Thoracic aorta (tissue), 2 donors: ENCODE data around the gene GDPD4. TPM values are rescaled to one million over a fixed set of nuclear protein-coding genes. Genes with fewer than 3 reads are reported as not detected.

Experiments used
- ATAC-seq: fragments of 150-250 bp; one replicate; pipeline ENCODE4 v1.8.0; 2017; ENCODE audit warnings: low read depth; ENCODE audit not compliant: insufficient number of reproducible peaks, low FRiP score
- DNase-seq: peaks from one replicate; pipeline ENCODE4 v3.0.0-alpha.2; 2020; ENCODE audit warnings: low spot score
- H3K27ac ChIP-seq, 2 donors: fragments of 200-600 bp; sonication (generic); 1 replicate in 1 of 2; 2 replicates in 1 of 2; pipeline ENCODE4 v1.5.1; 2016; ENCODE audit warnings: mild to moderate bottlenecking in 2 of 2, moderate library complexity in 2 of 2
- H3K27me3 ChIP-seq: fragments of 200-600 bp; sonication (generic); replicated peaks from 2 replicates; pipeline ENCODE4 v1.6.0; 2016; ENCODE audit warnings: mild to moderate bottlenecking; ENCODE audit not compliant: insufficient read depth
- H3K36me3 ChIP-seq: fragments of 200-600 bp; sonication (generic); one replicate; pipeline ENCODE4 v1.5.1; 2016
- H3K4me1 ChIP-seq, 2 donors: fragments of 200-600 bp; sonication (generic); 1 replicate in 1 of 2; 2 replicates in 1 of 2; pipeline versions ENCODE4 v1.5.1 to v1.6.0; 2016; ENCODE audit warnings: low read depth in 2 of 2, mild to moderate bottlenecking in 1 of 2; ENCODE audit not compliant: control insufficient read depth in 1 of 2
- H3K4me3 ChIP-seq: fragments of 200-600 bp; sonication (generic); 2 replicates; pipeline ENCODE4 v1.5.1; 2016; ENCODE audit warnings: mild to moderate bottlenecking
- H3K9me3 ChIP-seq: fragments of 200-600 bp; sonication (generic); 2 replicates; pipeline ENCODE4 v1.5.1; 2016
- total RNA-seq, 2 donors: library from RNA; depleted of rRNA; stranded (reverse); fragments of >200 nt; gene quantifications; one replicate each; pipeline versions ENCODE4 v1.1.0 to v1.2.3, GENCODE V29; 2016
- TF ChIP-seq, protein P1 (sequence below): fragments of 200-600 bp; sonication (generic); IDR thresholded peaks from one replicate; pipeline ENCODE4 v1.5.1; 2019; ENCODE audit warnings: antibody characterized with exemption

GDPD4 gene
- total RNA-seq, 2 donors from 2014 or later, result not detected

DNA sequence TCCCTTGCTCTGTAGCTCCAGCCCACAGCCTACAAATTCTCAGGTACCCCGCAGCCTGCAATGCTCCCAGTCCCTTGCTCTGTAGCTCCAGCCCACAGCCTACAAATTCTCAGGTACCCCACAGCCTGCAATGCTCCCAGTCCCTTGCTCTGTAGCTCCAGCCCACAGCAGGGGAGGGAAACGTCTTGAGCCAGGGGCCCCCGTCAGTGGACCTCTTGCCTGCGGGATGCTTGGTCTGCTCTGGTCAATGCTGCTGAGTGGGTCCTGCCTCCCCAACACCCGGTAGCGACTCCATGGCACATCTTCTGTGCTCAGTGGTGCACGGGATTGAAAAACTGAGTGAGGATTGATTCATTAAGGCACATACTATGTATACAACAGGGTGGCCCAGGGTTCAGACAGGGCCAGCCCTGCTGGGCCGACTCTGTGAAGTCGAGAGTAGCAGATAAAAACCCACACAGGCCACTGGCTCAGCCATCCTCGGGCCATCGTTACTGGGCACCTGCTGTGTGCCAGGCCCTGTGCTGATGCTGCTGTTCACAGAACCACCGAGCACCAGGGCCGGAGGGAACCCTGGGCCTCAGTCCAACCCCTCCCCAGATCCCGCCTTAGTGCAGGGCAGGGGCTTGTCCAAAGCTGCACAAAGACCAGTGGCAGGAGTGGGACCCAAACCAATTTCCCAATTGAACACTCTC, 103.7 kb downstream of the GDPD4 start:
- DNase-seq, result no peak
- Histone ChIP-seq H3K27me3 (no peaks in the 10 kb centered on the region), H3K9me3 (no peaks in the 10 kb centered on the region), H3K27ac (no peak overlapping the region), H3K4me1 (no peaks in the 10 kb centered on the region), H3K36me3 (no peaks in the 10 kb centered on the region), H3K4me3 (no peak overlapping the region)
- TF ChIP-seq, protein P1, sequence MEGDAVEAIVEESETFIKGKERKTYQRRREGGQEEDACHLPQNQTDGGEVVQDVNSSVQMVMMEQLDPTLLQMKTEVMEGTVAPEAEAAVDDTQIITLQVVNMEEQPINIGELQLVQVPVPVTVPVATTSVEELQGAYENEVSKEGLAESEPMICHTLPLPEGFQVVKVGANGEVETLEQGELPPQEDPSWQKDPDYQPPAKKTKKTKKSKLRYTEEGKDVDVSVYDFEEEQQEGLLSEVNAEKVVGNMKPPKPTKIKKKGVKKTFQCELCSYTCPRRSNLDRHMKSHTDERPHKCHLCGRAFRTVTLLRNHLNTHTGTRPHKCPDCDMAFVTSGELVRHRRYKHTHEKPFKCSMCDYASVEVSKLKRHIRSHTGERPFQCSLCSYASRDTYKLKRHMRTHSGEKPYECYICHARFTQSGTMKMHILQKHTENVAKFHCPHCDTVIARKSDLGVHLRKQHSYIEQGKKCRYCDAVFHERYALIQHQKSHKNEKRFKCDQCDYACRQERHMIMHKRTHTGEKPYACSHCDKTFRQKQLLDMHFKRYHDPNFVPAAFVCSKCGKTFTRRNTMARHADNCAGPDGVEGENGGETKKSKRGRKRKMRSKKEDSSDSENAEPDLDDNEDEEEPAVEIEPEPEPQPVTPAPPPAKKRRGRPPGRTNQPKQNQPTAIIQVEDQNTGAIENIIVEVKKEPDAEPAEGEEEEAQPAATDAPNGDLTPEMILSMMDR, result no peak
- no peak for ATAC-seq

DNA sequence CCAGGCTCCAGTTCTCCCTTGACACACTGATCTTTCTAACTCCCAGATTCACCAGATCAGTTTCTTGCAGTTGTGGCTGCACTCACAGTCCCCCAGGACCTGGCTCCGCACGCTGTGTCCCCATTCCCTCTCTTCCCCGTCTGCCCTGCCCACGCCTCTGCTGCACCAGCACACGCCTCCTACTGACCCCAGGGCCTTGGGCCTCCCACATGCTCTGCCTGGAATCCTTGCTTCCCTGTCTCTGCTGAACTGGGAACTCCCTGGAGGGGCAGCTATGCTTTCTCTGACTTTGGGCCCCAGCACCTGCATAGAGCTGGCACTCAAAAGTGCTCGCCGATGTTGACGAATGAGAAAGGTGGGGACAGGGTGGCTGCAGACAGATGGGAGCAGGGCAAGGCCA, 104.5 kb downstream of the GDPD4 start:
- ATAC-seq (no peak), DNase-seq (no peak)
- no peaks in the 10 kb centered on the region for H3K36me3 ChIP-seq
- no peak overlapping the region for H3K4me3 ChIP-seq
- no peak overlapping the region for H3K27ac ChIP-seq
- no peaks in the 10 kb centered on the region for H3K4me1 ChIP-seq
- no peaks in the 10 kb centered on the region for H3K27me3 ChIP-seq
- TF ChIP-seq, protein P1, result no peak
- H3K9me3 ChIP-seq, result no peaks in the 10 kb centered on the region

DNA sequence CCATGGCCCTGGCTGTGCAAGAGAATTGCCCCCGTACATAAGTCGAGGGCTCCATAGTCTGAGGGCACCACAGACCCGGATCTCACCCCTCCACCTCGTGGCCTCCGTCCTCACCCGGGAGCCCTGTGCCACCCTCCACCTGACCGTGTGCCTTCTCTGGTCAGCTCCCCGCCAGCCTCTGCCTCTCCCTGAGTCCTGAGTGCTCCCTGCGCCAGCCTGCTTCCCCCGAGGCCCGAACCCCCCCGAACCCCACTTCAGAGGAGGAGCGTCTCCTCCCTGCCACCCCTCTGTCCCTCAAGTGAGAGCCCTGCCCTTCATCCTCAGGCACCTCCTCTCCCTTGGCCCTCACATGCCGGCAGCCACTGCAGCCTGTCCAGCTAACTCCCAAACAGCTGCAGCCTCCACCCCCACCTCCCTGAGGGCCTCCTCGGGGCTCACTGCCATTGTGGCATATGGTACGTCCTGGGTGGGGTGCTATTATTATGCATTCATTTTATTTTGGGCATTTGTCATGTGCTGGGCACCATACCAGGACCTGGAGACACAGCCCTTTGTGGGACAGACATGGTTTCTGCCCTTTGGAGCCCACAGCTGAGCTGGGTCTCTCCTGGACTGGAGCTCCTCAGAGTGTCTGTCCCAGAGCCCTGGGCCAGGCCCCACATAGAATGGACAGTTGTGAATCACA, 106.3 kb downstream of the GDPD4 start:
- Histone ChIP-seq H3K27ac (no peak overlapping the region), H3K4me1 (no peaks in the 10 kb centered on the region), H3K36me3 (no peaks in the 10 kb centered on the region), H3K9me3 (no peaks in the 10 kb centered on the region), H3K27me3 (no peaks in the 10 kb centered on the region), H3K4me3 (no peak overlapping the region)
- ATAC-seq (no peak), DNase-seq (no peak)
- TF ChIP-seq, protein P1, result no peak

DNA sequence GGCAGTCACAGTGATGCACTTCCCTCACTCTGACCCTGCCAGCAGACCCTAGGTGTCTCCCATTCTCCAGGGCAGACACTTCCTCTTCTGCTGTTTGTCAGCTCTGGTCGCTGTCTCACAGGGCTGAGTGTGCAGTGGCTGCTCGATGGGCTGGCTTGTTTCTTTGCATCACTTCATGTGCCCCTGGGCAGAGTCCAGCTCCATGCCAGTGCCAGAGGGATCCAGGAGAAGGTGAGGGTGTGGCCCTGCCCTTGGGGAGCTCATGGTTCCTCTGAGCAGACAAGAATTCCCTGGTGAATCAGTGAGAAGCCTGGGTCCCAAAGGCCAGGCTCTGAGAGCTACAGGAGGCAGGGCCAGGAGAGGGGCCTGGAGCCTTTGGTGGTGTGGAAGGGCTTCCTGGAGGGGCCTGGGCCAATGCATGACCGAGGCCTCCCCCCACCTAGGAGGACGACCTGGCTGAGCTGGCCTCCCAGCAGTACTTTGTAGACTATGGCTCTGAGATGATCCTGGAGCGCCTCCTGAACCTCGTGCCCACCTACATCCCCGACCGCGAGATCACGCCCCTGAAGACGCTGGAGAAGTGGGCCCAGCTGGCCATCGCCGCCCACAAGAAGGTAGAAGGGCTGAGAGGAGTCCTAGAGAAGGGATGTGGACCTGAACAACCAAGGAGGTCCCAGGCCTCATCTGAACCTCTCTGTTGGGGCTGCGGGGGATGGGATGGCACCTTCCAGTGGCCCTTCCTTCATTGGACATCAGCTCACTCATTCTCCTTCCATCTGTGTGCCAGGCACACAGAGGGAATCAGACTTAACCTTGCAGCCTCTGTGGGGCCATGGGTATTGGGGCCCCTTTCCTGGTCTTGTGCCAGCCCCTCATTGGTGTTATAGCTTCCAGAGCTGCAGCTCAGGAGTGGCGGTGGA, 107.3 kb downstream of the GDPD4 start:
- H3K27ac ChIP-seq, result no peak overlapping the region
- no peaks in the 10 kb centered on the region for H3K27me3 ChIP-seq
- no peak overlapping the region for H3K4me3 ChIP-seq
- ATAC-seq (no peak), DNase-seq (no peak)
- no peaks in the 10 kb centered on the region for H3K36me3 ChIP-seq
- no peaks in the 10 kb centered on the region for H3K4me1 ChIP-seq
- TF ChIP-seq, protein P1, result no peak
- H3K9me3 ChIP-seq, result no peaks in the 10 kb centered on the region

DNA sequence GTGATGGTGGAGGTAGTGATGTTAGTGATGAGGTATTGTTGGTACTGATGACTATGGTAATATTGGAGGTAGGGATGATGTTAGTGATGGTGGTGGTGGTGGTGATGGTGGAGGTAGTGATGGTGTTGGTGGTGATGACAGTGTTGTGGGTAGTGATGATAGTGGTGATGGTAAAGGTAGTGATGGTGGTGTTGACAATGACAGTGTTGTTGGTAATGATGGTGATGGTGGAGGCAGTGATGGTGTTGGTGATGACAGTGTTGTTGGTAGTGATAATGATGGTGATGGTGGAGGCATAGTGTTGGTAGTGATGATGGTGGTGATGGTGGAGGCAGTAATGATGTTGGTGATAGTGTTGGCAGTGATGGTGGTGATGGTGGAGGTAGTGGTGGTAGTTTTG, 108.3 kb downstream of the GDPD4 start:
- no peak overlapping the region for H3K27ac ChIP-seq
- no peaks in the 10 kb centered on the region for H3K27me3 ChIP-seq
- no peak for DNase-seq
- H3K4me3 ChIP-seq, result no peak overlapping the region
- H3K9me3 ChIP-seq, result no peaks in the 10 kb centered on the region
- no peaks in the 10 kb centered on the region for H3K36me3 ChIP-seq
- no peaks in the 10 kb centered on the region for H3K4me1 ChIP-seq
- no peak for ATAC-seq
- TF ChIP-seq, protein P1, result no peak
